Measurements from ENCODE around the gene ARHGEF19. TPM values are rescaled to one million over a fixed set of nuclear protein-coding genes. Genes with fewer than 3 reads are reported as not detected.

The ARHGEF19 gene
- total RNA-seq, 1 donor from 2014 or later = 19.4 TPM

- intact Hi-C loops (cut with DNase I) = loop anchor here (5.0 kb wide), 1 partner anchor 32 kb away; no protein-coding TSS in a partner anchor
- peaks cover 66% of the 10 kb centered on the region for H3K4me1 ChIP-seq
- no peaks in the 10 kb centered on the region for H3K27me3 ChIP-seq
- H3K27ac ChIP-seq = peak overlapping the region; percentile 93
- H3K9me3 ChIP-seq = no peaks in the 10 kb centered on the region
- TF ChIP-seq POLR2AphosphoS5 (IDR thresholded peaks at IDR 0.05; ENCODE audit: insufficient read depth in 1 of 2, low read depth in 1 of 2) (no peak), CTCF (IDR thresholded peaks at IDR 0.05) (no peak), POLR2A (IDR thresholded peaks at IDR 0.05) (no peak)
- peaks cover 0 to 12% of the 10 kb centered on the region in 2 donors for H3K36me3 ChIP-seq
- DNase-seq (ENCODE audit: extremely low spot score in 2 of 2) = no peak
- H3K4me3 ChIP-seq = no peak overlapping the region
These were observed 62.6 kb downstream of the ARHGEF19 start for GRCh38 chr1:16149702-16150488.

GRCh38 chr1:16149146-16149545 is 63.3 kb downstream of the ARHGEF19 start:
- H3K9me3 ChIP-seq = no peaks in the 10 kb centered on the region
- no peak overlapping the region for H3K27ac ChIP-seq
- peaks cover 0 to 12% of the 10 kb centered on the region in 2 donors for H3K36me3 ChIP-seq
- no peak for DNase-seq (ENCODE audit: extremely low spot score in 2 of 2)
- H3K27me3 ChIP-seq = no peaks in the 10 kb centered on the region
- intact Hi-C loops (cut with DNase I) = loop anchor here (5.0 kb wide), 1 partner anchor 33 kb away; no protein-coding TSS in a partner anchor
- H3K4me1 ChIP-seq = peaks cover 69% of the 10 kb centered on the region
- TF ChIP-seq POLR2AphosphoS5 (IDR thresholded peaks at IDR 0.05; ENCODE audit: insufficient read depth in 1 of 2, low read depth in 1 of 2) = no peak
- TF ChIP-seq POLR2A (IDR thresholded peaks at IDR 0.05) = no peak
- TF ChIP-seq CTCF (IDR thresholded peaks at IDR 0.05) = no peak
- no peak overlapping the region for H3K4me3 ChIP-seq

- Histone ChIP-seq H3K4me3 (no peak overlapping the region), H3K9me3 (no peaks in the 10 kb centered on the region), H3K27ac (no peak overlapping the region), H3K27me3 (no peaks in the 10 kb centered on the region), H3K4me1 (peaks cover 69% of the 10 kb centered on the region), H3K36me3 (peaks cover 0 to 12% of the 10 kb centered on the region in 2 donors)
- no peak for TF ChIP-seq POLR2A (IDR thresholded peaks at IDR 0.05)
- no peak for TF ChIP-seq POLR2AphosphoS5 (IDR thresholded peaks at IDR 0.05; ENCODE audit: insufficient read depth in 1 of 2, low read depth in 1 of 2)
- TF ChIP-seq CTCF (IDR thresholded peaks at IDR 0.05) = no peak
- intact Hi-C loops (cut with DNase I) = loop anchor here (5.0 kb wide), 1 partner anchor 34 kb away; no protein-coding TSS in a partner anchor
- DNase-seq (ENCODE audit: extremely low spot score in 2 of 2) = no peak
These were observed 63.9 kb downstream of the ARHGEF19 start for GRCh38 chr1:16148329-16149092.

Small RNA genes lying within 50 kb of the gene (small RNA-seq; reads per million reads assigned to genes)
- gene MT1XP1 = 0.34 reads per million

Other genes with a start within 250 kb of the ARHGEF19 start
- gene ZBTB17, start 236.6 kb downstream of the ARHGEF19 start, total RNA-seq = 38.5 TPM
- gene SRARP, start 208.4 kb downstream of the ARHGEF19 start, total RNA-seq = not detected
- 19.4 TPM for gene HSPB7, start 194.6 kb downstream of the ARHGEF19 start, total RNA-seq
- gene CLCNKA, start 190.6 kb downstream of the ARHGEF19 start, total RNA-seq = 0.25 TPM
- gene CLCNKB, start 168.9 kb downstream of the ARHGEF19 start, total RNA-seq = not detected
- gene FAM131C, start 139.0 kb downstream of the ARHGEF19 start, total RNA-seq = 0.98 TPM
- 264 TPM for gene EPHA2, start 56.6 kb downstream of the ARHGEF19 start, total RNA-seq
- 1.2 TPM for gene CPLANE2, start 24.5 kb upstream of the ARHGEF19 start, total RNA-seq
- 24.8 TPM for gene FBXO42, start 139.8 kb upstream of the ARHGEF19 start, total RNA-seq
- 52.3 TPM for gene SZRD1, start 154.6 kb upstream of the ARHGEF19 start, total RNA-seq
- not detected for gene SPATA21, start 224.8 kb upstream of the ARHGEF19 start, total RNA-seq
- 41.7 TPM for gene NECAP2, start 228.1 kb upstream of the ARHGEF19 start, total RNA-seq

Measured in vagina (tissue), 2 donors.